Fibroblast of pulmonary artery (primary cell): ENCODE results near the gene AFG1L.

Source experiments
- DNase-seq: peaks from one replicate; pipeline ENCODE4 v3.0.0-alpha.2; 2010; ENCODE audit warnings: low read depth
- H3K4me3 ChIP-seq: replicated peaks from 2 replicates; pipeline ENCODE4 v1.5.1; 2011; ENCODE audit warnings: low read depth, mild to moderate bottlenecking, control low read depth, low read length, moderate library complexity
- CTCF ChIP-seq: IDR thresholded peaks from 2 replicates; pipeline ENCODE4 v1.5.1; 2011; ENCODE audit warnings: mild to moderate bottlenecking, control low read depth, low read length, inconsistent platforms; ENCODE audit errors: missing control alignments

AFG1L gene

GRCh38 chr6:108574457-108575141 lies 279.7 kb downstream of the AFG1L start:
- no peak for DNase-seq
- H3K4me3 ChIP-seq, result no peak overlapping the region
- no peak for TF ChIP-seq CTCF
